HCT116 (cell line): ENCODE data around the gene CASZ1.

ENCODE experiments used
- CTCF ChIP-seq, 3 experiments: fragments of 200-600 bp in 1 of 3; sonication (generic) in 1 of 3; IDR thresholded peaks in 2 of 3; conservative IDR thresholded peaks in 1 of 3; 2 replicates each; pipeline ENCODE4 v1.5.1; 2012 to 2017; ENCODE audit warnings: low read depth in 2 of 3, low read length in 2 of 3, antibody characterized with exemption in 1 of 3, borderline replicate concordance in 1 of 3, control low read depth in 1 of 3, mild to moderate bottlenecking in 1 of 3, mixed read lengths in 1 of 3, mixed run types in 1 of 3, moderate library complexity in 1 of 3; ENCODE audit not compliant: insufficient read depth in 1 of 3
- EZH2phosphoT487 ChIP-seq: fragments of 200-600 bp; IDR thresholded peaks from 2 replicates; pipeline ENCODE4 v1.6.1; 2018; ENCODE audit warnings: antibody characterized with exemption, borderline replicate concordance
- POLR2AphosphoS5 ChIP-seq: IDR thresholded peaks from 2 replicates; pipeline ENCODE4 v1.6.1; 2011; ENCODE audit warnings: mild to moderate bottlenecking, low read depth, low read length, moderate library complexity
- SIN3A ChIP-seq: IDR thresholded peaks from 2 replicates; pipeline ENCODE4 v1.6.1; 2012; ENCODE audit warnings: low read depth
- TF ChIP-seq, protein P1 (sequence below): IDR thresholded peaks from 2 replicates; pipeline ENCODE4 v1.6.1; 2012; ENCODE audit warnings: low read depth

DNA sequence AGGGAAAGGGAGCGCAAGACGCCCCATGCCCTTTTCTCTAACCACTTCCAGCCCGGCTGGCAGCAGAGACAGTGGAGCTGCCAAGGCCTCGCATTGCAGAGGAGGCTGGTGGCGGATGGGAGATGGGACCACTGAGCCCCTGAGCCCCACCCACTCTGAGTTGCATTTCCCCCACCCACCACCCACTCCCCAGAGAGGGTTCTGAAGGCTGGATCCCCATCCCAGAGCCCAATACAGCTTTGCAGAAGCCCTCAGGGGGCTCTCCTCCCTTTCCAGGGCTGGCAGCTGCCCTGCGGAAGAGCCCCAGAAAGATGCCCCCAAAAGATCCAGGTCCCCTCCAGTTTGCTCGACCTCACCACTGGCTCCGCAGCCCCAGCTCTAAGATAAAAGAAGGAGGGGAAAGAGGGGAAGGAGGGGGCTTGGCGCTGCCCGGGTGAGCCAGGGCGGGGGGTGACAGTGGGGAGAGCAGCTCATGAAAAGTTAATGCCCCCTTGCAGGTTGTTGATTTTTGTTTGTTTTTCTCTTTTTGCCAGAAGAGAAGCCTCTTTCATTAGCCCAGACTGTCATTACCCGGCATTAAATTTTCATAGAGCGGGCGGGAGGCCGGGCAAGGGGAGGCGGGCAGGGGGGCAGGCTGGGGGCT is 38.4 kb upstream of the CASZ1 start:
- TF ChIP-seq POLR2AphosphoS5 (no peak), CTCF (IDR thresholded peaks at IDR 0.05 in 2 of 3, conservative IDR thresholded peaks at IDR 0.05 in 1 of 3; ENCODE audit: borderline replicate concordance in 1 of 3, insufficient read depth in 1 of 3, low read depth in 2 of 3, low read length in 2 of 3) (no peak), EZH2phosphoT487 (no peak), SIN3A (no peak)
- TF ChIP-seq, protein P1, sequence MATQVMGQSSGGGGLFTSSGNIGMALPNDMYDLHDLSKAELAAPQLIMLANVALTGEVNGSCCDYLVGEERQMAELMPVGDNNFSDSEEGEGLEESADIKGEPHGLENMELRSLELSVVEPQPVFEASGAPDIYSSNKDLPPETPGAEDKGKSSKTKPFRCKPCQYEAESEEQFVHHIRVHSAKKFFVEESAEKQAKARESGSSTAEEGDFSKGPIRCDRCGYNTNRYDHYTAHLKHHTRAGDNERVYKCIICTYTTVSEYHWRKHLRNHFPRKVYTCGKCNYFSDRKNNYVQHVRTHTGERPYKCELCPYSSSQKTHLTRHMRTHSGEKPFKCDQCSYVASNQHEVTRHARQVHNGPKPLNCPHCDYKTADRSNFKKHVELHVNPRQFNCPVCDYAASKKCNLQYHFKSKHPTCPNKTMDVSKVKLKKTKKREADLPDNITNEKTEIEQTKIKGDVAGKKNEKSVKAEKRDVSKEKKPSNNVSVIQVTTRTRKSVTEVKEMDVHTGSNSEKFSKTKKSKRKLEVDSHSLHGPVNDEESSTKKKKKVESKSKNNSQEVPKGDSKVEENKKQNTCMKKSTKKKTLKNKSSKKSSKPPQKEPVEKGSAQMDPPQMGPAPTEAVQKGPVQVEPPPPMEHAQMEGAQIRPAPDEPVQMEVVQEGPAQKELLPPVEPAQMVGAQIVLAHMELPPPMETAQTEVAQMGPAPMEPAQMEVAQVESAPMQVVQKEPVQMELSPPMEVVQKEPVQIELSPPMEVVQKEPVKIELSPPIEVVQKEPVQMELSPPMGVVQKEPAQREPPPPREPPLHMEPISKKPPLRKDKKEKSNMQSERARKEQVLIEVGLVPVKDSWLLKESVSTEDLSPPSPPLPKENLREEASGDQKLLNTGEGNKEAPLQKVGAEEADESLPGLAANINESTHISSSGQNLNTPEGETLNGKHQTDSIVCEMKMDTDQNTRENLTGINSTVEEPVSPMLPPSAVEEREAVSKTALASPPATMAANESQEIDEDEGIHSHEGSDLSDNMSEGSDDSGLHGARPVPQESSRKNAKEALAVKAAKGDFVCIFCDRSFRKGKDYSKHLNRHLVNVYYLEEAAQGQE = no peak
